C4-2B (cell line): ENCODE measurements around the gene ITPR2.

Experiments
- H3K27ac ChIP-seq: fragments of 450-650 bp; 2 replicates; pipeline ENCODE4 v1.5.1; 2017
- CTCF ChIP-seq: fragments of 450-650 bp; conservative IDR thresholded peaks from 2 replicates; pipeline ENCODE4 v1.5.1; 2017; ENCODE audit warnings: mild to moderate bottlenecking
- ZFX ChIP-seq: fragments of 450-650 bp; IDR thresholded peaks from 2 replicates; pipeline ENCODE4 v1.6.1; 2017

The ITPR2 gene

GRCh38 chr12:26401874-26402273, 431.1 kb downstream of the ITPR2 start:
- TF ChIP-seq ZFX (no peak), CTCF (no peak)
- H3K27ac ChIP-seq: no peak overlapping the region

DNA sequence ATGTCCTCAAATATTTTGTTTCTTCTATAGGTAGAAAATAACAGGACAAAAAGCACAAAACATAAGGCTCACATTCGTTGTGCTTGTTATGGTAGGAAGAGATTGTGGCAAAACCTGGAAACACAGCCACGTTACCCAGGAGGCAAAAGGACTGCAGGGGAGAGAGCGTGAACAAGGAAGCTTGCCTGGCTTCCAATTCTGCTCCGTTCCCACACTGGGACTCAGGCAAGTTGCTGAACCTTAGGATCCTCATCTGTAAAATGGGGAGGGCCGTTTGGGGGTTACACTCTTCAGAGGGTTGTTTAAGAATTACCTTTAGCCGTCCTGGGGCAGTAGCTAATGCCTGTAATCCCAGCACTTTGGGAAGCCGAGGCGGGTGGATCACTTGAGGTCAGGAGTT, 432.4 kb downstream of the ITPR2 start:
- no peak overlapping the region for H3K27ac ChIP-seq
- no peak for TF ChIP-seq ZFX
- no peak for TF ChIP-seq CTCF

- no peak overlapping the region for H3K27ac ChIP-seq
- TF ChIP-seq ZFX (no peak), CTCF (no peak)
Observed at GRCh38 chr12:26399381-26399780, 433.6 kb downstream of the ITPR2 start.

DNA sequence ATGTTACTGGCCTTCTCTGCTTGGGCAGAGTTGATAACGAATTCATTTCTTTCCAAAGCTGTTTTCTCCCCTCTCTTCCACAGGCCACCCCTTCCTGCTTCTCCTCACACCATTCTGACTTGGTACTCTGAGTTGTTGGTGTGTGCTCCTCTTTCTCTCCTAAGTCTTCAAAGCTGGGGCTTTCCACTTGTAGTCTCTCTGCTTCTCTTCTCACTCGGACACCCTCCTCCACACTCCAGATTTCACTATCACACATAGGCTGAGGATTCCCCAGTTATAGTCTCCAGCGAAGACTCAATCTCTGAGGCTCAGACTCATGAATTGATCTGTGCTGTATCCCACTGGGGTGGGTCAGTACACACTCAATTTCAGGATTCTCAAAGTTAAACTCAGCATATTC, 436.6 kb downstream of the ITPR2 start:
- H3K27ac ChIP-seq: no peak overlapping the region
- TF ChIP-seq CTCF (no peak), ZFX (no peak)

GRCh38 chr12:26389343-26389742, 443.7 kb downstream of the ITPR2 start:
- TF ChIP-seq CTCF: no peak
- TF ChIP-seq ZFX: no peak
- H3K27ac ChIP-seq: no peak overlapping the region

- TF ChIP-seq CTCF (no peak), ZFX (no peak)
Observed at GRCh38 chr12:26384536-26384935, 448.5 kb downstream of the ITPR2 start.

DNA sequence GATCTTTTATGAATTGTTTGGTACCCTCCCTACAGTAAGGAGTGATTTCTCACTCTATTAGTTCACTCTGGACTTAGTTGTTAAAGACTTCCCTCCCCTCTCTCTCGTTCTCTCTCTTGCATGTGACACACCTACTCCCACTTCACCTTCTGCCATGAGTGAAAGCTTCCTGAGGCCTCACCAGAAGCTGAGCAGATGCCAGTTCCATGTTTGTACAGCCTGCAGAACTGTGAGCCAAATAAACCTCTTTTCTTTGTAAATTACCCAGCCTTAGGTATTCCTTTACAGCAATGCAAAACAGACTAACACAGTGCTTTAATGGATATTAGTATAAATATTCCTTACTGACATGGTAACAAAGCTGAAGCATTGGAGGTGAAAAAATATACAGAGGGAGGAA, 450.0 kb downstream of the ITPR2 start:
- no peak for TF ChIP-seq ZFX
- no peak for TF ChIP-seq CTCF

More at GRCh38 chr12:26384536-26384935, 448.5 kb downstream of the ITPR2 start:
- H3K27ac ChIP-seq: no peak overlapping the region

More for the DNA sequence above, 450.0 kb downstream of the ITPR2 start:
- no peak overlapping the region for H3K27ac ChIP-seq
